H9 (cell line): ENCODE data around the gene NHSL1. TPM values are rescaled to one million over a fixed set of nuclear protein-coding genes. Genes with fewer than 3 reads are reported as not detected.

Experiments used
- DNase-seq: peaks from one replicate; pipeline ENCODE4 v3.0.0-alpha.2; 2017
- H2AFZ ChIP-seq: one replicate; pipeline ENCODE4 v1.6.1; 2013; ENCODE audit warnings: mild to moderate bottlenecking, low read length, control low read depth, moderate library complexity
- H2AK5ac ChIP-seq: 2 replicates; pipeline ENCODE4 v1.6.1; 2013; ENCODE audit warnings: low read length, control low read depth, mixed read lengths; ENCODE audit not compliant: insufficient read length
- H2BK120ac ChIP-seq: one replicate; pipeline ENCODE4 v1.6.1; 2013; ENCODE audit warnings: low read depth, mild to moderate bottlenecking, low read length, control low read depth, inconsistent platforms; ENCODE audit not compliant: poor library complexity, severe bottlenecking
- H2BK12ac ChIP-seq: 2 replicates; pipeline ENCODE4 v1.6.1; 2013; ENCODE audit warnings: low read length, control low read depth, mixed read lengths, low read depth; ENCODE audit not compliant: insufficient read length
- H2BK15ac ChIP-seq: 2 replicates; pipeline ENCODE4 v1.6.1; 2013; ENCODE audit warnings: low read depth, low read length, control low read depth
- H2BK20ac ChIP-seq: one replicate; pipeline ENCODE4 v1.6.1; 2013; ENCODE audit warnings: low read depth, mild to moderate bottlenecking, low read length, control low read depth, inconsistent platforms; ENCODE audit not compliant: poor library complexity, severe bottlenecking
- H2BK5ac ChIP-seq: 2 replicates; pipeline ENCODE4 v1.6.1; 2013; ENCODE audit warnings: low read length, control low read depth, mixed read lengths; ENCODE audit not compliant: insufficient read length
- H3K14ac ChIP-seq: 2 replicates; pipeline ENCODE4 v1.6.1; 2013; ENCODE audit warnings: low read length, control low read depth; ENCODE audit not compliant: insufficient read depth
- H3K18ac ChIP-seq: 2 replicates; pipeline ENCODE4 v1.6.1; 2013; ENCODE audit warnings: low read depth, mild to moderate bottlenecking, mixed read lengths, low read length, control low read depth; ENCODE audit not compliant: insufficient read length
- H3K23ac ChIP-seq: 2 replicates; pipeline ENCODE4 v1.6.1; 2013; ENCODE audit warnings: low read length, control low read depth, mixed read lengths, low read depth; ENCODE audit not compliant: insufficient read length
- H3K23me2 ChIP-seq: 2 replicates; pipeline ENCODE4 v1.6.1; 2013; ENCODE audit warnings: low read depth, mild to moderate bottlenecking, mixed read lengths, low read length, control low read depth; ENCODE audit not compliant: insufficient read length, poor library complexity, severe bottlenecking
- H3K27ac ChIP-seq: 2 replicates; pipeline ENCODE4 v1.5.1; 2013; ENCODE audit warnings: low read length, control low read depth, mixed read lengths, low read depth; ENCODE audit not compliant: insufficient read length
- H3K27me3 ChIP-seq: 2 replicates; pipeline ENCODE4 v1.6.1; 2013; ENCODE audit warnings: low read length, control low read depth, inconsistent platforms; ENCODE audit not compliant: insufficient read depth
- H3K4ac ChIP-seq: 2 replicates; pipeline ENCODE4 v1.6.1; 2013; ENCODE audit warnings: low read depth, mild to moderate bottlenecking, control low read depth, inconsistent platforms, low read length, moderate library complexity
- H3K4me1 ChIP-seq: 2 replicates; pipeline ENCODE4 v1.6.1; 2013; ENCODE audit warnings: low read length, control low read depth, inconsistent platforms; ENCODE audit not compliant: insufficient read depth
- H3K4me2 ChIP-seq: 2 replicates; pipeline ENCODE4 v1.6.1; 2013; ENCODE audit warnings: low read length, control low read depth, mixed read lengths; ENCODE audit not compliant: insufficient read length, insufficient read depth
- H3K56ac ChIP-seq: 2 replicates; pipeline ENCODE4 v1.6.1; 2013; ENCODE audit warnings: low read depth, mild to moderate bottlenecking, mixed read lengths, low read length, control low read depth; ENCODE audit not compliant: insufficient read length
- H3K79me1 ChIP-seq: 2 replicates; pipeline ENCODE4 v1.6.1; 2013; ENCODE audit warnings: low read depth, mild to moderate bottlenecking, moderate library complexity, low read length, control low read depth, inconsistent platforms; ENCODE audit not compliant: insufficient read depth, poor library complexity, severe bottlenecking
- H3K79me2 ChIP-seq: 2 replicates; pipeline ENCODE4 v1.6.1; 2013; ENCODE audit warnings: low read length, control low read depth, inconsistent platforms; ENCODE audit not compliant: insufficient read depth
- H3K9ac ChIP-seq: 2 replicates; pipeline ENCODE4 v1.6.1; 2013; ENCODE audit warnings: low read length, control low read depth, mixed read lengths; ENCODE audit not compliant: insufficient read length; ENCODE audit errors: extremely low read depth
- H3K9me3 ChIP-seq: one replicate; pipeline ENCODE4 v1.6.1; 2013; ENCODE audit warnings: low read depth, low read length, inconsistent platforms; ENCODE audit not compliant: control insufficient read depth
- H3T11ph ChIP-seq: one replicate; pipeline ENCODE4 v1.6.1; 2013; ENCODE audit warnings: mild to moderate bottlenecking, low read length, control low read depth, inconsistent platforms
- H4K20me1 ChIP-seq: one replicate; pipeline ENCODE4 v1.6.1; 2013; ENCODE audit not compliant: control insufficient read depth, insufficient read length, insufficient read depth
- H4K5ac ChIP-seq: 2 replicates; pipeline ENCODE4 v1.6.1; 2013; ENCODE audit warnings: low read depth, mild to moderate bottlenecking, mixed read lengths, low read length, control low read depth; ENCODE audit not compliant: insufficient read length
- H4K8ac ChIP-seq: replicated peaks from 2 replicates; pipeline ENCODE4 v1.6.1; 2013; ENCODE audit warnings: low read length, control low read depth, mixed read lengths, low read depth; ENCODE audit not compliant: insufficient read length
- H4K91ac ChIP-seq: 2 replicates; pipeline ENCODE4 v1.6.1; 2013; ENCODE audit warnings: low read depth, mild to moderate bottlenecking, moderate library complexity, mixed read lengths, low read length, control low read depth; ENCODE audit not compliant: insufficient read length
- H3K27ac Mint-ChIP-seq, 3 experiments: 2 replicates in 2 of 3; 3 replicates in 1 of 3; pipeline ENCODE4 v1.8.0; 2020 to 2021; ENCODE audit warnings: mixed read lengths in 3 of 3, mild to moderate bottlenecking in 1 of 3, moderate library complexity in 1 of 3
- H3K27me3 Mint-ChIP-seq: 2 replicates; pipeline ENCODE4 v1.8.0; 2021; ENCODE audit warnings: low read depth, mild to moderate bottlenecking, moderate library complexity, mixed read lengths
- H3K36me3 Mint-ChIP-seq, 3 experiments: 2 replicates in 2 of 3; 3 replicates in 1 of 3; pipeline ENCODE4 v1.8.0; 2020 to 2021; ENCODE audit warnings: low read depth in 3 of 3, mixed read lengths in 3 of 3; ENCODE audit not compliant: insufficient read depth in 1 of 3
- H3K4me1 Mint-ChIP-seq, 2 experiments: 2 replicates each; pipeline ENCODE4 v1.8.0; 2020; ENCODE audit warnings: mixed read lengths in 2 of 2
- H3K4me3 Mint-ChIP-seq, 2 experiments: 2 replicates in 1 of 2; 3 replicates in 1 of 2; pipeline ENCODE4 v1.8.0; 2020 to 2021; ENCODE audit warnings: mild to moderate bottlenecking in 2 of 2, mixed read lengths in 2 of 2, moderate library complexity in 1 of 2
- H3K9me3 Mint-ChIP-seq, 2 experiments: 2 replicates in 1 of 2; 3 replicates in 1 of 2; pipeline ENCODE4 v1.8.0; 2020; ENCODE audit warnings: mild to moderate bottlenecking in 2 of 2, mixed read lengths in 2 of 2, moderate library complexity in 1 of 2
- WGBS: extraction: QIAGEN DNeasy Blood & Tissue Kit; methylation state at CpG from one replicate; pipeline ENCODE4 v1.1.7; 2013; ENCODE audit warnings: missing lambda C conversion rate, low lambda C conversion rate, mixed read lengths; ENCODE audit not compliant: insufficient read length; ENCODE audit errors: extremely low coverage; 5-methylcytosine and 5-hydroxymethylcytosine counted together
- total RNA-seq: library from RNA; stranded (reverse); gene quantifications from 2 replicates; pipeline ENCODE4 v1.2.1, GENCODE V29; 2021
- TF ChIP-seq, protein P1 (sequence below): fragments of 200-600 bp; sonication (generic); conservative IDR thresholded peaks from 3 replicates; pipeline ENCODE4 v1.8.0; 2021; ENCODE audit warnings: antibody characterized with exemption, mild to moderate bottlenecking

The NHSL1 gene
- total RNA-seq, 1 experiment from 2014 or later: 28.7 TPM

DNA sequence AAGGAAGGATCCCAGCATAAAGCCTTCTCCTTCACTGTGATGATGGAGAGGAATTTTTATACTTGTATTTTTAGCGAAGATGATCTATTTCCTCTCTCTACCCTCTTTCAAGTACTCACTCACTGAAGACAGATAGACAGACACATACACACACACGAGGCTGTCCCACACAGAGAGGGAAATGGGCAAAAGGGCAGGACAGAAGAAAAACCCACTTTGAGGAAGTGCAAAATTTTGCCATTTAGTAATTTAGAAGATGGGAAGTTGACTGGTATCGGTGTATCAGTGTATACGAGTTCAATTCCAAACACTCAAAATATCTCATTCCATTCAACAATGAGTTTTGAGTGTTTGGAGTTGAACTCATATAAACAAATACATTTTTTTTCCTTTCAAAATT is 64.4 kb downstream of the NHSL1 start:
- no peaks in the 10 kb centered on the region for H3K79me1 ChIP-seq
- H2AK5ac ChIP-seq: no peak overlapping the region
- Mint-ChIP-seq H3K36me3 (peaks cover 0 to 20% (median 3%) of the 10 kb centered on the region in 3 experiments; a peak in 6 of 7 replicates), H3K27ac (no peak overlapping the region), H3K4me3 (no peak overlapping the region), H3K27me3 (no peaks in the 10 kb centered on the region), H3K4me1 (peaks cover 3 to 7% of the 10 kb centered on the region in 2 experiments; a peak in 3 of 4 replicates), H3K9me3 (no peaks in the 10 kb centered on the region)
- H3K79me2 ChIP-seq: no peaks in the 10 kb centered on the region
- no peak overlapping the region for H2AFZ ChIP-seq
- TF ChIP-seq, protein P1, sequence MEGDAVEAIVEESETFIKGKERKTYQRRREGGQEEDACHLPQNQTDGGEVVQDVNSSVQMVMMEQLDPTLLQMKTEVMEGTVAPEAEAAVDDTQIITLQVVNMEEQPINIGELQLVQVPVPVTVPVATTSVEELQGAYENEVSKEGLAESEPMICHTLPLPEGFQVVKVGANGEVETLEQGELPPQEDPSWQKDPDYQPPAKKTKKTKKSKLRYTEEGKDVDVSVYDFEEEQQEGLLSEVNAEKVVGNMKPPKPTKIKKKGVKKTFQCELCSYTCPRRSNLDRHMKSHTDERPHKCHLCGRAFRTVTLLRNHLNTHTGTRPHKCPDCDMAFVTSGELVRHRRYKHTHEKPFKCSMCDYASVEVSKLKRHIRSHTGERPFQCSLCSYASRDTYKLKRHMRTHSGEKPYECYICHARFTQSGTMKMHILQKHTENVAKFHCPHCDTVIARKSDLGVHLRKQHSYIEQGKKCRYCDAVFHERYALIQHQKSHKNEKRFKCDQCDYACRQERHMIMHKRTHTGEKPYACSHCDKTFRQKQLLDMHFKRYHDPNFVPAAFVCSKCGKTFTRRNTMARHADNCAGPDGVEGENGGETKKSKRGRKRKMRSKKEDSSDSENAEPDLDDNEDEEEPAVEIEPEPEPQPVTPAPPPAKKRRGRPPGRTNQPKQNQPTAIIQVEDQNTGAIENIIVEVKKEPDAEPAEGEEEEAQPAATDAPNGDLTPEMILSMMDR: no peak
- no peak overlapping the region for H2BK120ac ChIP-seq
- H4K20me1 ChIP-seq: no peaks in the 10 kb centered on the region
- H2BK5ac ChIP-seq: no peak overlapping the region
- H3K23ac ChIP-seq: no peak overlapping the region
- H3K56ac ChIP-seq: no peak overlapping the region
- H3K4me1 ChIP-seq: no peaks in the 10 kb centered on the region
- H2BK20ac ChIP-seq: no peak overlapping the region
- no peak overlapping the region for H2BK15ac ChIP-seq
- H4K91ac ChIP-seq: no peak overlapping the region
- no peak overlapping the region for H3T11ph ChIP-seq
- H4K5ac ChIP-seq: no peak overlapping the region
- H3K9me3 ChIP-seq: no peaks in the 10 kb centered on the region
- no peak overlapping the region for H4K8ac ChIP-seq
- no peak overlapping the region for H2BK12ac ChIP-seq
- H3K4ac ChIP-seq: no peak overlapping the region
- no CpG with 5 or more reads among the region's 4 CpGs for WGBS
- H3K9ac ChIP-seq: no peak overlapping the region
- H3K18ac ChIP-seq: no peak overlapping the region
- no peak overlapping the region for H3K14ac ChIP-seq
- DNase-seq: no peak
- no peak overlapping the region for H3K27ac ChIP-seq
- H3K27me3 ChIP-seq: no peaks in the 10 kb centered on the region
- H3K4me2 ChIP-seq: no peak overlapping the region
- no peaks in the 10 kb centered on the region for H3K23me2 ChIP-seq
